B cell (primary cell): ENCODE results near the gene TSEN2. TPM values are rescaled to one million over a fixed set of nuclear protein-coding genes. Genes with fewer than 3 reads are reported as not detected.

Experiments used
- ATAC-seq: fragments of 200-7000 bp; cut with Tn5 transposase; one replicate; pipeline ENCODE4 v1.10.0; 2021; ENCODE audit warnings: low read depth, mild to moderate bottlenecking, moderate number of reproducible peaks, moderate library complexity
- CTCF ChIA-PET: fragments of 350-600 bp; sonication (Branson Sonifier 250); formaldehyde crosslinking; loops from one replicate; lab custom pipeline; 2021; ENCODE audit warnings: antibody characterized with exemption, inconsistent platforms; lab: Charles Lee
- POLR2A ChIA-PET: fragments of 350-600 bp; sonication (Branson Sonifier 250); formaldehyde crosslinking; loops from one replicate; lab custom pipeline; 2021; ENCODE audit warnings: antibody characterized with exemption; lab: Charles Lee
- DNase-seq: peaks from one replicate; pipeline ENCODE4 v3.0.0; 2013
- H2AFZ ChIP-seq: 2 replicates; pipeline ENCODE4 v1.6.1; 2012; ENCODE audit warnings: mild to moderate bottlenecking, low read depth, low read length; ENCODE audit not compliant: insufficient read depth, poor library complexity, severe bottlenecking
- H3K27ac ChIP-seq, 2 donors: 1 replicate in 1 of 2; 2 replicates in 1 of 2; pipeline ENCODE4 v1.5.1; 2012 to 2013; ENCODE audit warnings: low read length in 2 of 2, mild to moderate bottlenecking in 2 of 2, moderate library complexity in 1 of 2
- H3K27me3 ChIP-seq, 4 experiments: fragments of 200-600 bp in 1 of 4; sonication (generic) in 1 of 4; replicated peaks in 1 of 4; 1 replicate in 2 of 4; 2 replicates in 2 of 4; pipeline versions ENCODE4 v1.6.1 to v1.7.0; 2013 to 2016; ENCODE audit warnings: low read length in 3 of 4, mild to moderate bottlenecking in 2 of 4, mixed read lengths in 1 of 4, moderate library complexity in 1 of 4; ENCODE audit not compliant: insufficient read depth in 4 of 4, control insufficient read depth in 3 of 4; ENCODE audit errors: control extremely low read depth in 1 of 4
- H3K36me3 ChIP-seq, 2 experiments: replicated peaks in 1 of 2; 1 replicate in 1 of 2; 2 replicates in 1 of 2; pipeline versions ENCODE4 v1.6.1 to v1.7.1; 2013; ENCODE audit warnings: low read length in 1 of 2; ENCODE audit not compliant: insufficient read depth in 2 of 2, control insufficient read depth in 1 of 2; ENCODE audit errors: control extremely low read depth in 1 of 2, extremely low read depth in 1 of 2
- H3K4me1 ChIP-seq, 2 donors: fragments of 200-600 bp in 1 of 2; sonication (generic) in 1 of 2; 1 replicate in 1 of 2; 2 replicates in 1 of 2; pipeline versions ENCODE4 v1.5.1 to v1.6.1; 2013 to 2017; ENCODE audit warnings: low read length in 2 of 2; ENCODE audit not compliant: control insufficient read depth in 2 of 2, insufficient read depth in 2 of 2
- H3K4me2 ChIP-seq: replicated peaks from 2 replicates; pipeline ENCODE3; 2012; ENCODE audit warnings: mild to moderate bottlenecking, low read depth, low read length; ENCODE audit not compliant: poor library complexity, severe bottlenecking
- H3K4me3 ChIP-seq, 5 experiments: fragments of 200-600 bp in 1 of 5; sonication (generic) in 1 of 5; 1 replicate in 3 of 5; 2 replicates in 2 of 5; pipeline versions ENCODE4 v1.5.1 to v1.7.0; 2011 to 2016; ENCODE audit warnings: low read length in 4 of 5, mild to moderate bottlenecking in 4 of 5, low read depth in 2 of 5, control low read depth in 1 of 5, moderate library complexity in 1 of 5; ENCODE audit not compliant: insufficient read depth in 1 of 5; ENCODE audit errors: control extremely low read depth in 1 of 5, extremely low read depth in 1 of 5
- H3K79me2 ChIP-seq: fragments of 200-600 bp; sonication (generic); one replicate; pipeline ENCODE4 v1.6.0; 2016; ENCODE audit warnings: low read length; ENCODE audit not compliant: control insufficient read depth, insufficient read depth
- H3K9ac ChIP-seq: fragments of 200-600 bp; sonication (generic); 2 replicates; pipeline ENCODE4 v1.6.1; 2017; ENCODE audit warnings: mild to moderate bottlenecking, low read length, moderate library complexity
- H3K9me3 ChIP-seq, 3 donors: one replicate each; pipeline versions ENCODE4 v1.6.1 to v1.7.1; 2013; ENCODE audit warnings: low read length in 2 of 3; ENCODE audit not compliant: control insufficient read depth in 2 of 3, insufficient read depth in 1 of 3; ENCODE audit errors: control extremely low read depth in 1 of 3
- H4K20me1 ChIP-seq: 2 replicates; pipeline ENCODE4 v1.6.0; 2012; ENCODE audit warnings: mild to moderate bottlenecking, low read length; ENCODE audit not compliant: insufficient read depth, control insufficient read depth, poor library complexity, severe bottlenecking
- H3K27ac Mint-ChIP-seq: one replicate; pipeline ENCODE4 v1.8.0; 2021; ENCODE audit warnings: mixed read lengths
- H3K27me3 Mint-ChIP-seq: one replicate; pipeline ENCODE4 v1.8.0; 2021; ENCODE audit warnings: mixed read lengths
- H3K4me1 Mint-ChIP-seq: one replicate; pipeline ENCODE4 v1.8.0; 2021; ENCODE audit warnings: mixed read lengths
- H3K4me3 Mint-ChIP-seq: one replicate; pipeline ENCODE4 v1.8.0; 2021; ENCODE audit warnings: mixed read lengths
- H3K9me3 Mint-ChIP-seq: one replicate; pipeline ENCODE4 v1.8.0; 2022; ENCODE audit warnings: mixed read lengths; ENCODE audit not compliant: insufficient read depth
- EZH2 ChIP-seq: IDR thresholded peaks from 2 replicates; pipeline ENCODE4 v1.6.1; 2012; ENCODE audit warnings: borderline replicate concordance, low read depth, mild to moderate bottlenecking, moderate library complexity, low read length; ENCODE audit not compliant: insufficient read depth, poor library complexity, severe bottlenecking
- WGBS: methylation state at CpG from one replicate; pipeline ENCODE4 v1.1.5; 2013; ENCODE audit warnings: missing lambda C conversion rate; ENCODE audit not compliant: insufficient coverage; 5-methylcytosine and 5-hydroxymethylcytosine counted together
- intact Hi-C: fragments of 100-400 bp; cut with micrococcal nuclease; formaldehyde crosslinking; loops from one replicate; pipeline ENCODE4 v1.10.0; 2022
- polyA plus RNA-seq: library from polyadenylated mRNA; depleted of rRNA; stranded (reverse); fragments of >200 nt; gene quantifications from 2 replicates; pipeline ENCODE4 v1.2.3, GENCODE V29; 2012
- total RNA-seq, 2 donors: library from RNA; stranded (reverse); fragments of 120-200 nt in 1 of 2; gene quantifications; 1 replicate in 1 of 2; 2 replicates in 1 of 2; pipeline versions ENCODE4 v1.2.3 to v1.2.4, GENCODE V29; 2013 to 2022
- TF ChIP-seq, protein P1 (sequence below): fragments of 200-600 bp; IDR thresholded peaks from one replicate; pipeline ENCODE4 v1.8.0; 2022; ENCODE audit warnings: antibody characterized with exemption, mild to moderate bottlenecking

The TSEN2 gene
- total and polyA plus RNA-seq, 2 donors (not counting 1 experiment from before 2014, with no cell fraction given) = 13.4 to 17.6 TPM

DNA sequence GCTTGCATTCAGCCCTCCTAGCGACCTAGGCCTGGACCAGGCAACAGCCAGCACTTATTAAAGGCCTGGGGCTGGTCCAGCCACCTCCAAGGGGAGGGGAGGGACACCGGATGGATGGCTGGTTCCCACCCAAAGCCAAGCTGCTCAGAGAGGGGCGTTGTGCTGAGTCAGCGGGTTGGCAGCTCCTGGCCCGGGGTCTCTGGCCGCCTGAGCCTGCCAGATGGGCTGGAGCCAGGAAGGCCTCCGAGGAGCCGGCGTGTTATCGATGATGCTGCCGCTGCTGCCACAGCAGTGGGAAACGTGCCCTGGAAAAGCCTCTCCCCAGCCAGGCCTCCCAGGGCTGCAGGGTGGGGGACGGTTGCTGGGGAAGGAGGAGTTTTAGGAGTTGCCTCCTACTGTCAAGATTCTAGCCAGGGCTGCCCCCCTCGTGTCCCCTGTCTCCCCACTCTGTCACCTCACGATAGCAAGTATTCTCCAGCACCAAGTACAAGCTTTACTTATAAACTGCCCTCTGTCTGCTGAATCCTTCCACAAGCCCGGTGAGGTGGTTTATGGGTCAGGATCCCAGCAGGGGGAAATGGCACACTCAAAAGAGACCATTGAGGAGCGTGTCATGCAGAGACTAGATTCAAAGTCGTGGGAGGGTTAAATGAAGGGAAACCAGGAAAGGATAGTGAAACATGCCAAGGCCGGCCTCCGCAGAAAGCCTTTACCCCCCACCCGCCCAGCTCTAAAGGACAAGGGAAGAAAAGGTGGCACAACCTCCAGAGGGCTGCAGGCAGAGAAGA lies 43.2 kb upstream of the TSEN2 start:
- Mint-ChIP-seq H3K27ac (no peak overlapping the region), H3K4me1 (no peaks in the 10 kb centered on the region), H3K4me3 (no peak overlapping the region), H3K9me3 (no peaks in the 10 kb centered on the region), H3K27me3 (peaks cover 25% of the 10 kb centered on the region)
- DNase-seq = no peak
- Histone ChIP-seq H3K9me3 (no peaks in the 10 kb centered on the region), H3K4me2 (no peak overlapping the region), H3K27ac (no peak overlapping the region), H4K20me1 (no peaks in the 10 kb centered on the region), H3K4me1 (no peaks in the 10 kb centered on the region), H3K27me3 (peaks cover 0 to 11% (median 0%) of the 10 kb centered on the region in 4 experiments), H3K4me3 (no peak overlapping the region), H3K9ac (no peak overlapping the region), H2AFZ (no peak overlapping the region), H3K36me3 (no peaks in the 10 kb centered on the region), H3K79me2 (no peaks in the 10 kb centered on the region)
- intact Hi-C loops = no loop called here
- TF ChIP-seq EZH2 = no peak
- TF ChIP-seq, protein P1, sequence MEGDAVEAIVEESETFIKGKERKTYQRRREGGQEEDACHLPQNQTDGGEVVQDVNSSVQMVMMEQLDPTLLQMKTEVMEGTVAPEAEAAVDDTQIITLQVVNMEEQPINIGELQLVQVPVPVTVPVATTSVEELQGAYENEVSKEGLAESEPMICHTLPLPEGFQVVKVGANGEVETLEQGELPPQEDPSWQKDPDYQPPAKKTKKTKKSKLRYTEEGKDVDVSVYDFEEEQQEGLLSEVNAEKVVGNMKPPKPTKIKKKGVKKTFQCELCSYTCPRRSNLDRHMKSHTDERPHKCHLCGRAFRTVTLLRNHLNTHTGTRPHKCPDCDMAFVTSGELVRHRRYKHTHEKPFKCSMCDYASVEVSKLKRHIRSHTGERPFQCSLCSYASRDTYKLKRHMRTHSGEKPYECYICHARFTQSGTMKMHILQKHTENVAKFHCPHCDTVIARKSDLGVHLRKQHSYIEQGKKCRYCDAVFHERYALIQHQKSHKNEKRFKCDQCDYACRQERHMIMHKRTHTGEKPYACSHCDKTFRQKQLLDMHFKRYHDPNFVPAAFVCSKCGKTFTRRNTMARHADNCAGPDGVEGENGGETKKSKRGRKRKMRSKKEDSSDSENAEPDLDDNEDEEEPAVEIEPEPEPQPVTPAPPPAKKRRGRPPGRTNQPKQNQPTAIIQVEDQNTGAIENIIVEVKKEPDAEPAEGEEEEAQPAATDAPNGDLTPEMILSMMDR = no peak
- CTCF ChIA-PET = interaction anchor here (1.7 kb wide), 1 partner anchor 38 kb away, joined by 5 read pairs; no protein-coding TSS in a partner anchor
- ATAC-seq = no peak
- POLR2A ChIA-PET = no interaction called here
- WGBS = 94% methylated on average over 16 of the region's 21 CpGs
